ENCODE measurements around the gene SARNP. TPM values are rescaled to one million over a fixed set of nuclear protein-coding genes. Genes with fewer than 3 reads are reported as not detected.
A peak's percentile ranks its signal among the peaks of the same experiment; 100 is the strongest.

SARNP gene
- total RNA-seq, 3 donors from 2014 or later, result 38.7 to 45.9 (median 41.3) TPM

GRCh38 chr12:55744340-55745030 is 73.0 kb downstream of the SARNP start:
- DNase-seq (no peak), ATAC-seq (no peak)
- peaks cover 9% of the 10 kb centered on the region for H3K4me1 ChIP-seq (ENCODE audit: low read depth)
- H3K36me3 ChIP-seq (ENCODE audit: low read depth), result no peaks in the 10 kb centered on the region
- H3K4me3 ChIP-seq, result no peak overlapping the region
- intact Hi-C loops (cut with DNase I, micrococcal nuclease), result loop anchor here in 1 of 2 donors (5.0 to 10.0 kb wide), 2 partner anchors 50 to 198 kb away; no protein-coding TSS in a partner anchor
- no peak for TF ChIP-seq CTCF (IDR thresholded peaks at IDR 0.05)
- H3K9me3 ChIP-seq, result no peaks in the 10 kb centered on the region

GRCh38 chr12:55743406-55744339 is 73.9 kb downstream of the SARNP start:
- intact Hi-C loops (cut with DNase I, micrococcal nuclease), result loop anchor here in 1 of 2 donors (5.0 to 10.0 kb wide), 2 partner anchors 51 to 199 kb away; no protein-coding TSS in a partner anchor
- no peaks in the 10 kb centered on the region for H3K9me3 ChIP-seq
- peak; percentile 61 to 80 (median 73) for DNase-seq
- H3K4me1 ChIP-seq (ENCODE audit: low read depth), result peaks cover 9% of the 10 kb centered on the region
- no peaks in the 10 kb centered on the region for H3K36me3 ChIP-seq (ENCODE audit: low read depth)
- ATAC-seq, result peak; percentile 66
- peak overlapping the region; percentile 20 for H3K4me3 ChIP-seq
- no peak for TF ChIP-seq CTCF (IDR thresholded peaks at IDR 0.05)

- Histone ChIP-seq H3K9me3 (no peaks in the 10 kb centered on the region), H3K4me3 (peak within 1 kb of the TSS; percentile 20), H3K4me1 (ENCODE audit: low read depth) (peaks cover 16% of the 10 kb centered on the region), H3K36me3 (ENCODE audit: low read depth) (no peaks in the 10 kb centered on the region)
- intact Hi-C loops (cut with DNase I, micrococcal nuclease), result loop anchor here in 1 of 2 donors (5.0 to 10.0 kb wide), 2 partner anchors 52 to 199 kb away; no protein-coding TSS in a partner anchor
- ATAC-seq, result peak; percentile 57
- DNase-seq, result peak; percentile 74 to 83 (median 78)
- TF ChIP-seq CTCF (IDR thresholded peaks at IDR 0.05), result no peak
Observed at GRCh38 chr12:55742719-55743405, 74.7 kb downstream of the SARNP start, which contains the start of gene GDF11. TSS of gene GDF11 (plus strand) at chr12:55743122. CDS start at chr12:55743317, 195 bp downstream.

GRCh38 chr12:55741931-55742680 is 75.4 kb downstream of the SARNP start:
- TF ChIP-seq CTCF (IDR thresholded peaks at IDR 0.05), result no peak
- no peak overlapping the region for H3K4me3 ChIP-seq
- H3K36me3 ChIP-seq (ENCODE audit: low read depth), result no peaks in the 10 kb centered on the region
- ATAC-seq, result no peak
- no peak for DNase-seq
- intact Hi-C loops (cut with DNase I, micrococcal nuclease), result loop anchor here in 1 of 2 donors (5.0 to 10.0 kb wide), 2 partner anchors 53 to 200 kb away; no protein-coding TSS in a partner anchor
- no peaks in the 10 kb centered on the region for H3K9me3 ChIP-seq
- peaks cover 19% of the 10 kb centered on the region for H3K4me1 ChIP-seq (ENCODE audit: low read depth)

Data from mucosa of descending colon (tissue), 3 donors.